Measurements from ENCODE around the gene NSD2.

- TF ChIP-seq EZH2 (IDR thresholded peaks at IDR 0.05; ENCODE audit: low read length) = no peak
- TF ChIP-seq, protein P1, sequence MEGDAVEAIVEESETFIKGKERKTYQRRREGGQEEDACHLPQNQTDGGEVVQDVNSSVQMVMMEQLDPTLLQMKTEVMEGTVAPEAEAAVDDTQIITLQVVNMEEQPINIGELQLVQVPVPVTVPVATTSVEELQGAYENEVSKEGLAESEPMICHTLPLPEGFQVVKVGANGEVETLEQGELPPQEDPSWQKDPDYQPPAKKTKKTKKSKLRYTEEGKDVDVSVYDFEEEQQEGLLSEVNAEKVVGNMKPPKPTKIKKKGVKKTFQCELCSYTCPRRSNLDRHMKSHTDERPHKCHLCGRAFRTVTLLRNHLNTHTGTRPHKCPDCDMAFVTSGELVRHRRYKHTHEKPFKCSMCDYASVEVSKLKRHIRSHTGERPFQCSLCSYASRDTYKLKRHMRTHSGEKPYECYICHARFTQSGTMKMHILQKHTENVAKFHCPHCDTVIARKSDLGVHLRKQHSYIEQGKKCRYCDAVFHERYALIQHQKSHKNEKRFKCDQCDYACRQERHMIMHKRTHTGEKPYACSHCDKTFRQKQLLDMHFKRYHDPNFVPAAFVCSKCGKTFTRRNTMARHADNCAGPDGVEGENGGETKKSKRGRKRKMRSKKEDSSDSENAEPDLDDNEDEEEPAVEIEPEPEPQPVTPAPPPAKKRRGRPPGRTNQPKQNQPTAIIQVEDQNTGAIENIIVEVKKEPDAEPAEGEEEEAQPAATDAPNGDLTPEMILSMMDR (optimal IDR thresholded peaks at IDR 0.05 in 1 of 3, IDR thresholded peaks at IDR 0.05 in 1 of 3, conservative IDR thresholded peaks at IDR 0.05 in 1 of 3; ENCODE audit: extremely low read depth in 1 of 3, insufficient read depth in 2 of 3, low read length in 3 of 3) = no peak
Measured at GRCh38 chr4:1887052-1887451, 15.9 kb downstream of the NSD2 start.
